Activated naive CD8-positive, alpha-beta T cell treated with anti-CD3 and anti-CD28 coated beads, Interleukin-2, amount 10 ng/mL, durations not matched to agents 7 days and 5 days (primary cell): ENCODE measurements around the gene GPSM1. TPM values are rescaled to one million over a fixed set of nuclear protein-coding genes. Genes with fewer than 3 reads are reported as not detected.
A peak's percentile ranks its signal among the peaks of the same experiment; 100 is the strongest.

Experiments used
- ATAC-seq: fragments of 150-1000 bp; cut with Tn5 transposase; one replicate; pipeline ENCODE4 v1.10.0; 2021; ENCODE audit warnings: low read depth, moderate library complexity
- POLR2A ChIA-PET: fragments of 350-600 bp; sonication (Branson Sonifier 250); formaldehyde crosslinking; loops from one replicate; lab custom pipeline; 2021; ENCODE audit warnings: antibody characterized with exemption; lab: Charles Lee
- DNase-seq: peaks from one replicate; pipeline ENCODE4 v3.0.0; 2021
- H3K27ac Mint-ChIP-seq: one replicate; pipeline ENCODE4 v1.8.0; 2022; ENCODE audit warnings: mild to moderate bottlenecking, mixed read lengths
- H3K27me3 Mint-ChIP-seq: one replicate; pipeline ENCODE4 v1.8.0; 2022; ENCODE audit warnings: mild to moderate bottlenecking, moderate library complexity, mixed read lengths
- H3K36me3 Mint-ChIP-seq: one replicate; pipeline ENCODE4 v1.8.0; 2021; ENCODE audit warnings: mild to moderate bottlenecking, mixed read lengths
- H3K4me1 Mint-ChIP-seq: one replicate; pipeline ENCODE4 v1.8.0; 2021; ENCODE audit warnings: mixed read lengths
- H3K4me3 Mint-ChIP-seq: one replicate; pipeline ENCODE4 v1.8.0; 2022; ENCODE audit warnings: mild to moderate bottlenecking, moderate library complexity, mixed read lengths
- H3K9me3 Mint-ChIP-seq: one replicate; pipeline ENCODE4 v1.8.0; 2021; ENCODE audit warnings: mixed read lengths
- total RNA-seq, 2 experiments: library from RNA; stranded (reverse); gene quantifications; one replicate each; pipeline ENCODE4 v1.2.3, GENCODE V29; 2021

Gene GPSM1
- total RNA-seq, 2 experiments from 2014 or later = 5.0 to 6.0 TPM

- ATAC-seq = no peak
- POLR2A ChIA-PET = no interaction called here
- no peak for DNase-seq
- Mint-ChIP-seq H3K27ac (no peak overlapping the region), H3K9me3 (no peaks in the 10 kb centered on the region), H3K4me1 (no peaks in the 10 kb centered on the region), H3K4me3 (no peak overlapping the region), H3K27me3 (no peaks in the 10 kb centered on the region), H3K36me3 (no peaks in the 10 kb centered on the region)
Measured at GRCh38 chr9:136322756-136323330, 4.5 kb upstream of the GPSM1 start.

- H3K36me3 Mint-ChIP-seq = no peaks in the 10 kb centered on the region
- H3K4me3 Mint-ChIP-seq = no peak overlapping the region
- H3K27ac Mint-ChIP-seq = no peak overlapping the region
- H3K27me3 Mint-ChIP-seq = no peaks in the 10 kb centered on the region
- ATAC-seq (no peak), DNase-seq (no peak)
- no peaks in the 10 kb centered on the region for H3K9me3 Mint-ChIP-seq
- POLR2A ChIA-PET = no interaction called here
- no peaks in the 10 kb centered on the region for H3K4me1 Mint-ChIP-seq
Measured at GRCh38 chr9:136323371-136323789, 4.0 kb upstream of the GPSM1 start.

GRCh38 chr9:136324501-136325300 lies 2.6 kb upstream of the GPSM1 start:
- no peak overlapping the region for H3K4me3 Mint-ChIP-seq
- H3K27me3 Mint-ChIP-seq = no peaks in the 10 kb centered on the region
- H3K36me3 Mint-ChIP-seq = no peaks in the 10 kb centered on the region
- POLR2A ChIA-PET = interaction anchor here (0.9 kb wide), 1 partner anchor 58 kb away, joined by 3 read pairs; no protein-coding TSS in a partner anchor
- DNase-seq = no peak
- no peak overlapping the region for H3K27ac Mint-ChIP-seq
- no peaks in the 10 kb centered on the region for H3K4me1 Mint-ChIP-seq
- no peak for ATAC-seq
- H3K9me3 Mint-ChIP-seq = no peaks in the 10 kb centered on the region

- Mint-ChIP-seq H3K27ac (no peak overlapping the region), H3K4me1 (no peaks in the 10 kb centered on the region), H3K9me3 (no peaks in the 10 kb centered on the region), H3K4me3 (no peak overlapping the region), H3K27me3 (no peaks in the 10 kb centered on the region), H3K36me3 (no peaks in the 10 kb centered on the region)
- ATAC-seq = no peak
- no peak for DNase-seq
- POLR2A ChIA-PET = interaction anchor here (1.0 kb wide), 1 partner anchor 38 kb away, joined by 3 read pairs; the partner anchor contains the start of gene DNLZ
Measured at GRCh38 chr9:136325358-136325757, 2.0 kb upstream of the GPSM1 start.

- POLR2A ChIA-PET = interaction anchor here (1.0 kb wide), 1 partner anchor 37 kb away, joined by 3 read pairs; the partner anchor contains the start of gene DNLZ
- Mint-ChIP-seq H3K27me3 (no peaks in the 10 kb centered on the region), H3K4me3 (peak overlapping the region; percentile 66), H3K9me3 (no peaks in the 10 kb centered on the region), H3K27ac (no peak overlapping the region), H3K36me3 (no peaks in the 10 kb centered on the region), H3K4me1 (no peaks in the 10 kb centered on the region)
- ATAC-seq = no peak
- no peak for DNase-seq
Measured at GRCh38 chr9:136326061-136326760, 1.1 kb upstream of the GPSM1 start.

GRCh38 chr9:136326761-136327303 lies 507 bp upstream of the GPSM1 start:
- Mint-ChIP-seq H3K27me3 (no peaks in the 10 kb centered on the region), H3K27ac (peak overlapping the region; percentile 34), H3K36me3 (no peaks in the 10 kb centered on the region), H3K4me3 (peak overlapping the region; percentile 66), H3K4me1 (no peaks in the 10 kb centered on the region), H3K9me3 (no peaks in the 10 kb centered on the region)
- POLR2A ChIA-PET = no interaction called here
- DNase-seq (no peak), ATAC-seq (no peak)

GRCh38 chr9:136328011-136328621 lies 777 bp downstream of the GPSM1 start:
- H3K4me1 Mint-ChIP-seq = no peaks in the 10 kb centered on the region
- H3K27me3 Mint-ChIP-seq = no peaks in the 10 kb centered on the region
- POLR2A ChIA-PET = no interaction called here
- no peak overlapping the region for H3K27ac Mint-ChIP-seq
- no peak overlapping the region for H3K4me3 Mint-ChIP-seq
- no peaks in the 10 kb centered on the region for H3K36me3 Mint-ChIP-seq
- DNase-seq = no peak
- ATAC-seq = no peak
- no peaks in the 10 kb centered on the region for H3K9me3 Mint-ChIP-seq

- ATAC-seq (no peak), DNase-seq (no peak)
- Mint-ChIP-seq H3K9me3 (no peaks in the 10 kb centered on the region), H3K27me3 (no peaks in the 10 kb centered on the region), H3K4me3 (peak overlapping the region; percentile 44), H3K27ac (peak overlapping the region; percentile 39), H3K36me3 (no peaks in the 10 kb centered on the region), H3K4me1 (no peaks in the 10 kb centered on the region)
- POLR2A ChIA-PET = interaction anchor here (1.0 kb wide), 1 partner anchor 35 kb away, joined by 4 read pairs; the partner anchor contains the start of gene DNLZ
Measured at GRCh38 chr9:136328622-136329041, 1.3 kb downstream of the GPSM1 start.

GRCh38 chr9:136329211-136329627 lies 1.9 kb downstream of the GPSM1 start:
- no peaks in the 10 kb centered on the region for H3K9me3 Mint-ChIP-seq
- H3K36me3 Mint-ChIP-seq = no peaks in the 10 kb centered on the region
- ATAC-seq (no peak), DNase-seq (no peak)
- POLR2A ChIA-PET = interaction anchor here (1.0 kb wide), 1 partner anchor 34 kb away, joined by 4 read pairs; the partner anchor contains the start of gene DNLZ
- H3K27me3 Mint-ChIP-seq = no peaks in the 10 kb centered on the region
- no peaks in the 10 kb centered on the region for H3K4me1 Mint-ChIP-seq
- H3K4me3 Mint-ChIP-seq = no peak overlapping the region
- no peak overlapping the region for H3K27ac Mint-ChIP-seq

- Mint-ChIP-seq H3K4me1 (no peaks in the 10 kb centered on the region), H3K27ac (no peak overlapping the region), H3K27me3 (no peaks in the 10 kb centered on the region), H3K4me3 (no peak overlapping the region), H3K9me3 (no peaks in the 10 kb centered on the region), H3K36me3 (no peaks in the 10 kb centered on the region)
- DNase-seq = no peak
- POLR2A ChIA-PET = interaction anchor here (1.0 kb wide), 1 partner anchor 34 kb away, joined by 4 read pairs; the partner anchor contains the start of gene DNLZ
- ATAC-seq = no peak
Measured at GRCh38 chr9:136329636-136330405, 2.5 kb downstream of the GPSM1 start.

GRCh38 chr9:136330406-136330990 lies 3.2 kb downstream of the GPSM1 start:
- Mint-ChIP-seq H3K4me1 (no peaks in the 10 kb centered on the region), H3K4me3 (no peak overlapping the region), H3K36me3 (no peaks in the 10 kb centered on the region), H3K27ac (no peak overlapping the region), H3K27me3 (no peaks in the 10 kb centered on the region), H3K9me3 (no peaks in the 10 kb centered on the region)
- DNase-seq = no peak
- ATAC-seq = no peak
- POLR2A ChIA-PET = no interaction called here

- Mint-ChIP-seq H3K27ac (no peak overlapping the region), H3K36me3 (no peaks in the 10 kb centered on the region), H3K27me3 (no peaks in the 10 kb centered on the region), H3K4me3 (no peak overlapping the region), H3K4me1 (no peaks in the 10 kb centered on the region), H3K9me3 (no peaks in the 10 kb centered on the region)
- no peak for ATAC-seq
- DNase-seq = no peak
- POLR2A ChIA-PET = no interaction called here
Measured at GRCh38 chr9:136331030-136331429, 3.7 kb downstream of the GPSM1 start.
